ENCODE results near the gene ZNF490. TPM values are rescaled to one million over a fixed set of nuclear protein-coding genes. Genes with fewer than 3 reads are reported as not detected.

ZNF490 gene
- total and polyA plus RNA-seq, 2 of the 4 experiments (the other 2 are of a cell fraction), result 1.7 to 9.0 TPM

DNA sequence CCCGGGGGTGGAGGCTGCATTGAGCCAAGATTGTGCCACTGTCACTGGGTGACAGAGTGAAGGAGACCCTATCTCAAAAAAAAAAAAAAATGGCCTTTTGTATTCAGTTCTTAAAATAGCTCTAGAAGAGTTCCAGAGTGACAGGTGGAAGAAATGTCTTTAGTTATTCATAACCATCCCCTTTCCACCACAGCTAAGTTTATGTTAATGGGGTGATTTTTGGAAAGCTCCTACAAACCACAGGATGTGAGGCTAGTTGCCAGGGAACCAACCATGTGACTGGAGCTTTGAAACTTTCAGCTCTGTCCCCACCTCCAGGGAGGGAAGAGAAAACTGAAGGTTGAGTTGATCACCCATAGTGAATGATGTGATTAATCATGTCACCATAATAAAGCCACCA, 6.9 kb downstream of the ZNF490 start:
- Histone ChIP-seq H3K18ac (ENCODE audit: low read depth, low read length) (no peak overlapping the region), H2BK5ac (ENCODE audit: low read depth, low read length, poor library complexity, severe bottlenecking) (no peak overlapping the region), H3K9ac (ENCODE audit: low read depth, low read length) (no peak overlapping the region), H3K4me2 (ENCODE audit: low read depth, low read length) (no peak overlapping the region), H3K9me3 (ENCODE audit: control insufficient read depth, insufficient read depth, low read length) (no peaks in the 10 kb centered on the region), H3K4ac (ENCODE audit: low read depth, low read length) (no peak overlapping the region), H4K5ac (ENCODE audit: low read depth, low read length) (no peak overlapping the region), H3K4me1 (ENCODE audit: control insufficient read depth, insufficient read depth, low read length) (no peaks in the 10 kb centered on the region), H3K27ac (ENCODE audit: insufficient read depth, low read length) (no peak overlapping the region), H2BK20ac (ENCODE audit: low read depth, low read length) (no peak overlapping the region), H2AFZ (replicated peaks; ENCODE audit: low read length, poor library complexity) (no peak overlapping the region), H3K36me3 (ENCODE audit: control insufficient read depth, insufficient read depth, low read length) (peaks cover 31% of the 10 kb centered on the region; the same call in 1 of the 2 replicates), H3K56ac (ENCODE audit: extremely low read depth, insufficient read depth, low read length) (no peak overlapping the region), H3K79me1 (ENCODE audit: low read depth in 1 of 2, low read length in 2 of 2) (peaks cover 5 to 17% of the 10 kb centered on the region in 2 experiments; a peak in 3 of 4 replicates), H4K20me1 (ENCODE audit: insufficient read depth, low read length) (no peaks in the 10 kb centered on the region), H3K23ac (ENCODE audit: low read depth, low read length) (no peak overlapping the region), H3K27me3 (ENCODE audit: control insufficient read depth, insufficient read depth, low read length) (no peaks in the 10 kb centered on the region), H4K8ac (ENCODE audit: low read depth in 2 of 2, low read length in 2 of 2) (no peak overlapping the region), H2AK5ac (ENCODE audit: low read depth, low read length) (no peak overlapping the region), H3K9me1 (ENCODE audit: insufficient read depth, low read length) (0 out of 2 replicates have a peak, but pooled peaks cover 1% of the 10 kb centered on the region), H2BK120ac (ENCODE audit: low read depth, low read length) (no peak overlapping the region), H2BK15ac (ENCODE audit: low read depth, low read length) (no peak overlapping the region), H2AK9ac (replicated peaks; ENCODE audit: low read depth, low read length, poor library complexity) (no peak overlapping the region), H4K91ac (ENCODE audit: insufficient read depth, low read depth, low read length) (no peak overlapping the region), H3K4me3 (ENCODE audit: insufficient read depth, low read depth, low read length) (no peak overlapping the region), H3K14ac (replicated peaks; ENCODE audit: low read depth, low read length) (no peak overlapping the region)
- TF ChIP-seq CEBPB (IDR thresholded peaks at IDR 0.05; ENCODE audit: low read depth, low read length), result no peak
- peak; percentile 59; the same call in 1 of the 2 replicates for TF ChIP-seq USF2 (IDR thresholded peaks at IDR 0.05; ENCODE audit: low read depth, low read length)
- in situ Hi-C loops (cut with MboI; ENCODE audit: low sequenced_read_pairs), result no loop called here
- dilution Hi-C loops (cut with HindIII; ENCODE audit: low sequenced_read_pairs, unreplicated experiment), result no loop called here
- peak; percentile 77 for ATAC-seq (ENCODE audit: low read depth)
- DNase-seq, result peak; percentile 67
- no CpG with 5 or more reads among the region's 1 CpG for WGBS, 2 experiments (ENCODE audit: extremely low coverage in 2 of 2, insufficient read length in 1 of 2)
- no TSS peak for BruUV-seq (replicated peaks)
- CTCF ChIA-PET, result no interaction called here
- POLR2A ChIA-PET (ENCODE audit: unreplicated experiment), result no interaction called here
- intact Hi-C loops (cut with micrococcal nuclease), result no loop called here
